ENCODE data around the gene CHST3.

Gene CHST3

DNA sequence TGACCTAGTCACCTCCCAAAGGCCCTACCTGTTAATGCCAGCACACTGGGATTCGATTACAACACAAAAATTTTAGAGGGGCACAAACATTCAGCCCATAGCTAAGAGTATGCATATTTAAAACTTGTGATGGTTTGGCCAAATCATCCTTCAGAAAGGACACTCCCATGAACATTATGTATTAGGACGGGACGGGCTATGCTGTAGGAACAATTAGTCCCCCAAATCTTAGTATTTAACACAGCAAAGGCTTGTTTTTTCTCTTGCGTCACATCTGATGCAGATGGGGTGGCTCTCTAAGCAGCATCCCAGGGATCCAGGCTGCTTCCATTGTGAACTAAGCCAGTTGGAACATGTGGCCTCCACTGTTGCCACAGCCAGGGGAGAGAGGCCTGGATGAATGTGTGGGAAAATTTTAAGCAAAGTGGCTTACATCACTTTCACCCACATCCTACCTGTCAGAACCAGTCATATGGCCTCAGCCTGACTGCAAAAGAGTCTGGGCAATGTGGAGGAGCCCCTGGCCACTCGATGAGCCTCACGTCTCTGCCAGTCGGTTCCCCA lies 26.6 kb downstream of the CHST3 start:
- no peak for DNase-seq

DNA sequence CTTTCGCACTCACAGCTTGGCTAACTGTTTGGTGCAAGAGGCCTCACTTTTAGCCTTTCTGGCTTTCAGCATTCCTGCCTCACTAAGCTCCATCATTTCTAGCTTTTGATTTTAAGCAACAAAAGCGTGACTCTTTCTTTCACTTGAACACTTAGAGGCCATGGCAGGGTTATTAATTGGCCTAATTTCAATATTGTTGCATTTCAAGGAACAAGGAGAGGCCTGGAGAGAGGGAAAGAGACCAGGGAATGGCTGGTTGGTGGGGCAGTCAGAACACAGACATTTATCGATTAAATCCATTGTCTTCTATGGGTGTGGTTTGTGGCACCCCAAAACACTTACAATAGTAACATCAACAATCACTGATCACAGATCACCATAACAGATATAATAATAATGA lies 31.3 kb downstream of the CHST3 start:
- no peak for DNase-seq

DNA sequence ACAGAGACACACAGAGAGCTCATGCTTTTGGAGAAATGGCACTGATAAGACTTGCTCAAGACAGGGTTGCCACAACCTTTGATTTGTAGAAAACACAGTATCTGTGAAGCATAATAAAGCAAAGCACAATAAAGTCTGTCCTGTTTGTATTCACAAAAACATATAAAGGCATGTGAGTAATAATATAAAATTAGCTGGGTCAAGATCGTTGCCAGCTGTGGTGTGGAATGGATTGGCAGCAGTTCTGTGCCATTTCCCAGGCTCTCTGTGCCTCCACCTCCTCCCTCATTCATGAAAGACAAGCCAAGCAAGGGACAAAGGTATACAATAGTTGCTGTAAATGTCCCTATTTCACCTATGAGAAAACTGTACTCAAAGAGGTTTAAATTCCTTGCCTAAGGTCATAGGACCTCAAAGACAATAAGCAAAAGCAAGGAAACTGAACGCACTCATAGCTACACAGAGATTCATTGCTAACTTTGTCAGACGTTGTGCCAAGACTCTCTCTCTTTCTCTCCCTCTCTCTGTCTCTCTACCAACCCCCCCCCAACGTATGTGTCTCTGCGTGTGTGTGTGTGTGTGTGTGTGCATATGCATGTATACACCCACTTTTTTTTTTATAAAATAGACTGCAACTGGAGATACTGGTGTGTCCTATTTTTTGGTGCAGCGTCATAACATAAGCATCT lies 31.8 kb downstream of the CHST3 start:
- no peak for DNase-seq

DNA sequence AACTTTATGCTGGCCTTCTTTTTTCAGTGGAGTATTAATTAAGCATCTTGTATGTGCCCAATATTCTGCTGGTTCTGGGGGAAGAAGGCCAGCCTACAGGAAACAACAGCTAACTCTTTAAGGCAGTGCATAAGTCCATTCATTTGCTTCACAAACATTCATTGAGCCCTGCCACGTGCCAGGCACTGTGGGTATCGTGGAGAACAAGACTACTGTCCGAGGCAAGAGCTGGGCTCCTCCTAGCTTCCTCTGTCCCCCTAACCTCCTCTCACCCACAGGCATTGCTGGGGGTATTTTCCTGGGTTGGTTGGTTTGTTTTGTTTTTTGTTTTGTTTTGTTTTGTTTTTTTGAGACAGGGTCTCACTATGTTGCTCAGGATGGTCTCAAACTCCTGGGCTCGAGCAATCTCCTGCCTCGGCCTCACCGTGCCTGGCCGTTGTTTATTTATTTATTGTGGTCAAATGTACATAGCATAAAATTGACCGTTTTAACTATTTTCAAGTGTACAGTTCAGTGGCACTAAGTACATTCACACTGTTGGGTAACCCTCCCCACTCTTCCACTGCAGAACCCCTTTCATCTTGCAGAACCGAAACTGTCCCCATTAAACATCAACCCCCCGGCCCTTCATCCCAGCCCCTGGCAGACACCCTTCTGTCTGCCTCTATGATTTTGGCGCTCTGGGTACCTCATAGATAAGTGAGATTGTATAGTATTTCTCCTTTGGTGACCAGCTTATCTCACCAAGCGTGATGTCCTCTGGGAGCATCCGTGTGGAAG lies 32.6 kb downstream of the CHST3 start:
- no peak for DNase-seq

DNA sequence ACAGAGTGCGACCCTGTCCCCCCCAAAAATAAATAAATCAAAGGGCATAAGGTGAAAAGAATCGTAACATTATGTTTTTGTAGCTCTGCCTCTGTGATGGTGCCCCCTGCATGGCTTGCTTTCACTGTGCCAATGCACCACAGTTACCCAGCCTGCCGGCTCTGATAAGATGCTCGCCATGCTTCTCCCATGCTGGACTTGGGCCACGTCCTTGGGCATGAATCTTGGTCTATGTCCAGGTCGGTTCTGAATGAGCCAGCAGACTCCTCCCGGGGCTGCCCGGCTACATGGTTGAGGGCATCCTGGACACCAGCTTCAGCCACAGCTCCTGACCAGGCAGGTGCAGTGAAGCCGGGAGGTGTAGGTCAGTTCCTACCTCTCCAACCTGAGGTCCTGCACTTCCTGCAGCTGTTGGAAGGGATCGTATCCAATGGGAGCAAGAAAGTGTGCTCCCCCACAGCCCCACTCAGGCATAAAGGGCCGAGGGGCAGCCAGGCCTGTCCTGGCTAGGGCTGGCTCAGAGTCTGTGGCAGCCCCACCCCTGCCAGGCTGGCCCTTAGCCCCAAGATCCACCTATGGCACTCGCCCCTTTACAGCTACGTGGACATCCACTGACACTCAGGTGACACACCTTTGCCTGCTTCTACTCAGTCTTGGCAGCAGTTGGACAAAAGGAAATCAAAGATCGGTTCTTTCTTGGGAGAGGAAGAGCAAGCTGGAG lies 34.1 kb downstream of the CHST3 start:
- no peak for DNase-seq

DNA sequence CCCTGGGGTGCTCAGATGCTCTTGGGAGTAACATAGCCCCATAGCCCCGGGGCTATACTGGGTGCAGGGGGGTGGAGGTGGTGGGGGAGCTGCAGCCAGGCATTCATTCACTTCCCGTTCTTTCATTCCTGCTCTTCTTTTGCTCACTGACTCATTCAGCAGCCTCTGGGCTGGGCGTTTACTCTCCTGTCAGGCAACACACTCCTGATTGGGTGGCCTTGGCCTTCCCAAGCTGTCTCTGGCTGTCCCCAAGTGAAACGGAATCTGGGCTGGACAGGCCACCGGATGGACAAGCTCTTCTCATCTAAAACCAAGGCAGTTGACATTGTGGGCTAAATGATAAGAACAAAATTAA lies 34.6 kb downstream of the CHST3 start:
- DNase-seq = no peak

DNA sequence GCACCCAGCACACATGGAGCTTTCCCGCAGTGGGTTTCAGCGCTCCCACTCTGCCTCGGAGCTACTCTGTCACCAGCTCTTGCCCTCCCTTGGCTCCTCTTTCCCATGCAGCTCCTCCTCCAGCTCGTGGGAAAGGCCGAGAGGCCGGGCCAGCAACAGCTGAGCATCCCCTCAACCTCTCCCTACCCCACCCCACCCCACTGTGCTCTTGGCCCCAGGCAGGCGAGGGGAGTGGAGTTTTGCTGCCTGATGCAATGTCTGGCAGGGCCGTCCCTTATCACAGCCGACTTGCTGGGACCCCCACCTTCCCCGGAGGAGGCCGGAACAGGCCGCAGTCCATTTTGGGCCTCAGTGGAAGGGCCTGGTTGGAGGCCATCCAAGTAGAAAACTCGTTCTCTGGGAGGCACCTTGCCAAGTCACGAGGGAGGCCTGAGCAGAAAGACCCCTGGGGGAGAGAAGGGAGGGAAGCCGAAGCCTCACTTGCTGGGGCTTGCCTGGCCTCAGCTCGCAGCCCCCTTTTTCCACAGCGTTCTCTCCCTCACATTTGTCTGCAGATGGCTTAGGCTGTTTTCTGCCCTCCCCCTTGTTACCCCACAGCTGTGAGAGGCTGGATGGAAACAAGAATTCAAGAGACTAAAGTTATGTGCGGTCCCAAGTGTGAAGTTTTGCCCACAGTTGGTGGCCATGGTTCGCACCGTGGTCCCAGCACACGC lies 35.3 kb downstream of the CHST3 start:
- DNase-seq = no peak

DNA sequence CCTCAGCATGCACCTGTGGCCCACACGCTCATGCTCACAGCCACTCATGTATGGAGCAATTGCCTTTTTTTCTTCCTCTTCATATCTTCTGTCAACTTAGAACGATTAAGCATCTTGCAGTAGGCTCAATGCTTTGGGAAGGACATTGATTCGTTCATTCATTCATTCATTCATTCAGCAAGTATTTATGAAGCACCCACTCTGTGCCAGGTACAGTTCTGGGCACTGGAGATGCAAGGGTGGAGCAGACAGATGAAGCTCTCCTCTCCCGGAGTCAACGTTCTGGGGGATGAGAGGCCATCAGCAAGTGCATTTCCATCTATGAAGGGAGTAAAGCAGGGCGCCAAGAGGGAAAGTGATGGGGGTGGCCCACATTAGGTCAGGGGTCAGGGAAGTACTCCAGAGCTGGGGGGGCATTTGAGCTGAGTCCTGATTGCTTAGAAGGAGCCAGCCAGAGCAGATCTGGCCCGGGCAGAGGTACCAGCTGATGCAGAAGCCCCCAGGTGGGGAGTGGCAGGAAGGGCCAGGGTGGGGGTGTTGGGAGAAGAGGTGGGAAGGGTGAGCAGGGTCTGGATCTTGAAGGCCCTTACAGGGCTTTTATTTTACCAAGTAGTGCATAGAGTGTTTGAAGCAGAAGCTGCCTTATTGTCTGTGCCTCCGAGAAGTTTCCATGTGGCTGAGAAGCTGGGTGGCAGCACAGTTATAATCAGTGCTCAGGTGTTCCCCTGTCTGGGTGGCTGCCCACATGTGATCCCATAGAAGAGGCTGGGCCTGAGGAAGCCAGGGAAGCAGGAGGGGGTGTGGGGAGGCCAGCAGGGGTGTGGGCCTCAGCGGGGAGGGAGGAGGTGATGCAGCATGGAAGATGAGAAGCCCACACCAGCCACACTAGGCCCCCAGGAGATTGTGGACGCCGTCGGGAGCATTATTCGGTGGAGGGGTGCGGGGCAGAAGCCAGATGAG lies 36.2 kb downstream of the CHST3 start:
- DNase-seq = no peak

DNA sequence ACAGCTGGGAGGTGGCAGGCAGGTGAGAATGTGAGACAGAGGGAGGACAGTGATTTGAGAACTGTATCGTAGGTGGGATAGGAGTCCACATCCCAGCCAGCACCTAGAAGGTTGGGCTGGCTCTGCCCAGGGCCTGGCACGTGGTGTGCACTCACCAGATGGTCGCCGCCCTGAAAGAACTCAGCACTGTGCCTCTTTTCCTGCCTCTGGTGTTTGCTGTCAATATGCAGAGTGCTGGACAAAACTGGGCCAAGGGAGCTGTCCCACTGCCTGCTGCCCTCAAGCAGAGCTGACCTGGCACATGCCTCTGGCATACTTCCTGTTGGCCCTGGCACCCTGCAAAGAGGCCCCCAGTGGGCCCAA lies 36.8 kb downstream of the CHST3 start:
- DNase-seq = no peak

DNA sequence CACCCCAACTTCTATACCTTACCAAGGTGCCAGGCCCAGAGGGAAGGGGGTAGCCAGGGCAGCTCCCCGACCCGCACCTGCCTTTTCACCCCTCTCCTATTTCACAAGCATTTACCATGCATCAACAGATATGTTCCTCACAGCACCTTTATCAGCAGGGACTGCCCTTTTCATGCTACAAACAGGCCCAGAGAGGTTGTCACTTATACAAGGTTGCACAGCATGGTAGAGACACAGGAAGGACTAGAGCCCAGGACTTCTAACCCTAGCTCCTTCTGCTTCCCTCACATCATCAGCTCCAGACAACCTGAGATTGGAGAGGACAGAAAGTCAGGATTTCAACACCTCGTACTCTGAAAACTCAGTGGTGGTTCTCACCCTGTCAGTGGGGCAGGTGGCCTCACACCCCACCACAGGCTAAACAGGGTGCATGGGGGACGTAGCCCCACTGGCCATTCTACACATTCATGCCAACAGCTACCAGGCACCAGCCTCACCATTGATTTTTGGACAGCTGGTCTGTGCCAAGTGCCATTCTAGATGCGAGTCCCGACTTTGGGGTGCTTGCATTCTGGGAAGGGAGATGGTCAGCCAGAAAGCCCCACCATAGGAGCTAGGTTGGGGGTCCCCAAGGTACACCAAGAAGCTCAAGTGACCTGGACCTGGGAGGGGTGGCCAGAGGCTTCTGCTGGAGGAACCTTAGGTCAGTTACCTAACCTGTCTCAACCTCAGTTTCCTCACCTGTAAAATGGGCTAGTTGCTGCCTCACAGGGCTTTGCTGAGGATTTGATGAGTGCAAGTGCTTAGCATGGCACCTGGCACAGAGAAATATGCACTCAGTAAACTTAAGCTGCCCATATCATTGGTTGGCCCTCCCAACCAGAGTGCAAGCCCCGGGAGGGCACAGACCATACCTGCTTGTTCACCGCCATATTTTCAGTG lies 38.4 kb downstream of the CHST3 start:
- no peak for DNase-seq

DNA sequence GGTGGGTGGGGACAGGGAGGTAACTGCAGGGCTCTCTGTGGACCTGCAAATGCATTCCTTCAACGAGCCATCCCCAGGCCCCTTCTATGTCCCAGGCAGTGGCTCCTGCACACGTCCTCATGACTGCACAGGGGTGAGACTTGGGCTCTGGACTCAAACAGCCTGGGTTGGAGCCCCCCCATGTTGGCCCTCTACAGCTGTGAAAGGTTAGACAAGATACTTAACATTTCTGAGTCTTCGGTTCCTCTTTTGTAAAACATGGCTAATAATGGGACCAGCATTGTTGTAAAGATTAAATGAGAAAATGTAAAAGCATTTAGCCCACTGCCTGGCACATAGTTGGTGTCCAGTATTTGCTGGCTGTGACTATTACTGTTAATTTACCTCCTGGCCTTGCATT lies 41.8 kb downstream of the CHST3 start:
- DNase-seq = no peak

DNA sequence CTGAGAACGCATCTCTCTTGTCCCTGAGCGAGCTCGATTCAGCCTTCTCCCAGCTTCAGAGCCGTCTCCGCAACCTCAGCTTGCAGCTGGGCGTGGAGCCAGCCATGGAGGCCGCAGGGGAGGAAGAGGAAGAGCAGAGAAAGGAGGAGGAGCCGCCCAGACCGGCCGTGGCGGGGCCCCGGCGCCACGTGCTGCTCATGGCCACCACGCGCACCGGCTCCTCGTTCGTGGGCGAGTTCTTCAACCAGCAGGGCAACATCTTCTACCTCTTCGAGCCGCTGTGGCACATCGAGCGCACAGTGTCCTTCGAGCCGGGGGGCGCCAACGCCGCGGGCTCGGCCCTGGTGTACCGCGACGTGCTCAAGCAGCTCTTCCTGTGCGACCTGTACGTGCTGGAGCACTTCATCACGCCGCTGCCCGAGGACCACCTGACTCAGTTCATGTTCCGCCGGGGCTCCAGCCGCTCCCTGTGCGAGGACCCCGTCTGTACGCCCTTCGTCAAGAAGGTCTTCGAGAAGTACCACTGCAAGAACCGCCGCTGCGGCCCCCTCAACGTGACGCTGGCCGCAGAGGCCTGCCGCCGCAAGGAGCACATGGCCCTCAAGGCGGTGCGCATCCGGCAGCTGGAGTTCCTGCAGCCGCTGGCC lies 43.2 kb downstream of the CHST3 start:
- DNase-seq = no peak

DNA sequence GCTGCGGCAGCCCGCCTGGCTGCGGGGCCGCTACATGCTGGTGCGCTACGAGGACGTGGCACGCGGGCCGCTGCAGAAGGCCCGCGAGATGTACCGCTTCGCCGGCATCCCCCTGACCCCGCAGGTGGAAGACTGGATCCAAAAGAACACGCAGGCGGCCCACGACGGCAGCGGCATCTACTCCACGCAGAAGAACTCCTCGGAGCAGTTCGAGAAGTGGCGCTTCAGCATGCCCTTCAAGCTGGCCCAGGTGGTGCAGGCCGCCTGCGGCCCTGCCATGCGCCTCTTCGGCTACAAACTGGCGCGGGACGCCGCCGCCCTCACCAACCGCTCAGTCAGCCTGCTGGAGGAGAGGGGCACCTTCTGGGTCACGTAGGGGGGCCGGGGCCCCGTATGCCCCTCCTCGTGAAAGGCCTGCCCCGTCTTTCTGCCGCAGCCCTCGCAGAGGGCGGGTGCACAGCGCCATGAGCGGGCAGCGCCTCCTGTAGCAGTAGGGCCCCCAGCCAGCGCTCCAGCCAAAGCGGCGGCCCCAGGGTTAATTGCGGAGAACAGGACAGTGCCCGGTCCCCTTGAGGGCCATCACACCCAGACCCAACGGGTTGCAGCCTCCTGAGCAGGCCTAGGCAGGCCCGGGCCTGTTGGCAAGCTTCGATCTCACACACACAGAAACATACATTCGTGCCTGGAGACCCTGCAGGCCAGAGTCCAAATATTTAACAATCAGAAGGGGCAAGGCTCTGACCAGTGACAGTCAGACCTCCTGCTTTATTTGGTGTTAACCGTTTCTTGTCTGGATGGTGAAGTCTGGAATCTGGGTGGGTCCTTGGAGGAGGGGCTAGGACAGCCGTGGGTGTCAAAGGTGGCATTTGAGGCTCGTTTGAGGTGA lies 44.1 kb downstream of the CHST3 start:
- DNase-seq = no peak

DNA sequence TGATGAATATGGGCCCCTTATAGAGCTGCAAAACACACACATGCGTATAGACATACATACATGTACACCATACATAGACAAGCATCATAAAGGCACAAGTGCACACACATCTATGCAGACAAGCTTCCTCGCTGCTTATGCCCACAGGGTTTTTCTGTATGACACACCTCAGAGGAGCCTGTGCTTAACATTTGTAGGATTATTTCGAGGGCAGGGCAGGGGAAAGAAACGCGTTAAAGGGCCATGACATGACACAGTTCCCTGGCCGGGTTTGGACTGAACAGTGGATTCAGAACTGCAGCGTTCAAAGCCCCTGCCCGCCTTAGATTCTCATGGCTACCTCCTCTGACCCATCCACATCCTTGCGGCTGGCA lies 44.8 kb downstream of the CHST3 start:
- no peak for DNase-seq

DNA sequence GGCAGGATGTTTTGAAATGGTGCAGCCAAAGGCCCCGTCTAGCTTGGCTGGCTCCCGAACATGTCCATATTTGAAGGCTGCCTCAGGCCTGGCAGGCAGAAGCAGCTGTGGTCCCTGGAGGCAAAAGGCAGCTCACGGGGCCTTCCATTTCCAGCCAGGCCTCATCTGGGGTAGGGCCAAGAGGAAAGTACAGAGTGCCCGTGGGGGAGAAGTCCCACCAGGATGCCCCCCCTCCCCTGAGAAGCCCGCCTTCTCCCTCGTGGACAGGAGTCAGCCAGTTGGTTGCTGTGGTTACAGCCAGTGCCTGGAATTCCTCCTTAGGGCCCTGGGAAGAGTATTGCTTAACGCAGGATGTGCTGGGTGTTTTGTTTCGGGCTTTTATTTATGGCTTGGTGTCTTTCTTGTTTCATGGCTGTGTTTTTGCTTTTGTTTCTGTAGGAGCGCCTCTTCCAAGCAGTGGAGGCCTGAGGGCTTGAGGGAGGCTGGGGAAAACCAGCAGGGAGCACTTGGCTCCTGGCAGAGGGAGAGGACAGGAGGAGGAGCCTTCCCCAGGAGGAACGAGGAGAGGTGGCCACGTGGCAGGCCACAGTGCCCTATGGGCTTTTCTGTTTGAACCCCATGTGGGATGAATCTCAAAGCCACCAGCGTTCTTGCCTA lies 45.4 kb downstream of the CHST3 start:
- no peak for DNase-seq

DNA sequence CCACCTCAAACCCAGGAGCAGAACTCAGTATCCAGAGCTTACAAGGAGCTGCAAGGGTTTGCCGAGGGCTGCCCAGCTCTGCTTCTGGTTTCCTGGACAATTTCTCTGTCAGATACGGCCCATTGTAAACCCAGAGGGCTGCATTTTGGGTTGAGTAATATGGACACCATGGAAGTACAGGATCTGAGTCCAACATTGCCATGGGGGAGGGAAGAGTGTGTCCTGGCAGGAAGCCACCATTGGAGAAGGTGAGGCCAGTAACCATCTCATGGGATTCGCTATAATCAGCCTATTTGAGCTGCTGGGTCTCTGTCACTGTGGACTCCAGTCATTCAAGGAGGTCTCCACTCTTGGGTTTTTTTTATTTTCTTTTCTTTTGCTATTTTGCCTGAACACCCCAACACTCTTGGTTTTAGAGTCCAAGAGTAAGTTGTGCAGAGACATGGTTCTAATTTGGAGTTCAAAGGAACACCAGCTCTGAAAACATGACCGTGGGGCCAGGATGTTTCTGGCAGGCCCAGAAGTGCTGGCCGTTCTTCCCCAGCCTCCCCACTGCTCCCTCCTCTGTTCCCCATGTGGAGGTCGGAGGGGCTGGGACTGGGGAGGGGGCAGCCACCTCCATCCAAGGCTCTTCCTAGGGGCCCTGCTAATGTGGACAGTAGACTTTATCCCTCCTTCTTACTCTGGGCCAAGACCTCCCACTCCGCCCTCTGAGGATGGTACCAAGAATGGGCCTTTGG lies 46.2 kb downstream of the CHST3 start:
- no peak for DNase-seq

DNA sequence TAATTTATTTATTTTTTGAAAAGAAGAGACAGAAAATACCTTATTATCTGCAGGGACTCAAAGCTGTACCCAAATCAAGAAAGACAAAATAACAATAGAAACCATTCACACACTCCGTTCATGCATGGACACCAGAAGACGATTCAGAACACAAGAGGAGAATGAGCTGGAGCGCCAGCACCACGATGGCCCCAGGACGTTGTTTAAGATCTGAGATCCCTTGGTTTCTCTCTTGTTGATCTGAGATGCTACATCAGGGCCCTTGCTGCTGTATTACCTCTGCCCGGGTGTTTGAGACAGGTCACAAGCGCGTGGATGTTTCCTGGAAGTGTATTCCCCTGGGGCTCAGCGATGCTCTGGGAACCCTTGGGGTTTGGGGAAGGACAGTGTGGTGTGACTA lies 46.8 kb downstream of the CHST3 start:
- no peak for DNase-seq

DNA sequence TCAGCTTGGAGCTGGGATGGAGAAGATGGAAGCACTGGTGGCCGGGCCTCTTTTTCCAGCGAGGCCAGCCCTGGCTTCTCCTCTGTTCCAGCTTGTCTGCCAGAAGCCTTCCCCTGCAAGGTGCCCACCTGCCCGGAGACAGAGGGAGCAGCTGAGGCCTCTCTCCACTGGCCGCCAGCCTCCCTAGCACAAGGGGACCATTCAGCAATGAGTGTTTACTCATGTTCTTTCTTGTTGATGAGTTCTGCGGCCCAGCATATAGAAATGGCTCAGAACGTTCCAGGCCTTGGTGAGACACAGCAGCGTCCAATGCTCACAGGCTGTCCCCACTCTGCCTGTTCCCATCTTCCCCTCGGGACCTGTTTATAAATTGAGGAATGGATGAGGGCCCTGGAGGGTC lies 47.3 kb downstream of the CHST3 start:
- DNase-seq = no peak

Measured in CD4-positive, alpha-beta T cell treated with Interleukin-17A for 4 hours (primary cell).